ENCODE results near the gene CCDC39.

- TF ChIP-seq CTCF (IDR thresholded peaks at IDR 0.05; ENCODE audit: borderline replicate concordance, extremely low read depth, low read length, poor library complexity, severe bottlenecking) (no peak), EZH2 (IDR thresholded peaks at IDR 0.05; ENCODE audit: borderline replicate concordance, low read depth, low read length, severe bottlenecking) (no peak)
Measured at GRCh38 chr3:180575571-180575970, 103.7 kb downstream of the CCDC39 start.

All from DND-41 (cell line).